Mesodermal cell (in vitro differentiated cells): ENCODE results near the gene PDXK.

Experiments
- H3K27ac ChIP-seq: 2 replicates; pipeline ENCODE4 v1.7.0; 2013; ENCODE audit warnings: mild to moderate bottlenecking, low read depth, low read length, moderate library complexity; ENCODE audit not compliant: severe bottlenecking
- H3K36me3 ChIP-seq: 2 replicates; pipeline ENCODE4 v1.7.1; 2013; ENCODE audit warnings: mild to moderate bottlenecking, low read length, moderate library complexity; ENCODE audit not compliant: control insufficient read depth, insufficient read depth
- H3K4me1 ChIP-seq: one replicate; pipeline ENCODE4 v1.7.1; 2013; ENCODE audit warnings: mild to moderate bottlenecking, low read length; ENCODE audit not compliant: insufficient read depth, control insufficient read depth, poor library complexity, severe bottlenecking
- H3K4me3 ChIP-seq: 2 replicates; pipeline ENCODE4 v1.7.0; 2013; ENCODE audit warnings: low read length, control low read depth, mild to moderate bottlenecking; ENCODE audit not compliant: insufficient read depth, poor library complexity, severe bottlenecking; ENCODE audit errors: extremely low read depth
- H3K9me3 ChIP-seq: 2 replicates; pipeline ENCODE4 v1.7.1; 2013; ENCODE audit warnings: mild to moderate bottlenecking, low read length, moderate library complexity; ENCODE audit not compliant: control insufficient read depth
- WGBS, 2 experiments: methylation state at CpG; one replicate each; pipeline ENCODE4 v1.1.5; 2013; ENCODE audit warnings: missing lambda C conversion rate in 2 of 2; ENCODE audit not compliant: insufficient coverage in 2 of 2; 5-methylcytosine and 5-hydroxymethylcytosine counted together

Gene PDXK

GRCh38 chr21:43775795-43776430, 57.0 kb downstream of the PDXK start, which contains the start of gene CSTB:
Gene CSTB (minus strand): TSS chr21:43776308. CDS start chr21:43776269, 39 bp downstream.
- Histone ChIP-seq H3K4me1 (peaks cover 4% of the 10 kb centered on the region), H3K36me3 (peaks cover 25% of the 10 kb centered on the region), H3K9me3 (no peaks in the 10 kb centered on the region), H3K4me3 (peak within 1 kb of the TSS; percentile 89), H3K27ac (peak within 1 kb of the TSS; percentile 80)
- 1% methylated on average over 45 to 71 of the region's 71 CpGs for WGBS, 2 experiments

- Histone ChIP-seq H3K36me3 (peaks cover 18% of the 10 kb centered on the region), H3K27ac (no peak overlapping the region), H3K4me1 (peaks cover 4% of the 10 kb centered on the region), H3K4me3 (no peak overlapping the region), H3K9me3 (no peaks in the 10 kb centered on the region)
- 96 to 100% methylated on average over 1 to 3 of the region's 5 CpGs for WGBS, 2 experiments
Measured at GRCh38 chr21:43777953-43778352, 59.0 kb downstream of the PDXK start.

- H3K36me3 ChIP-seq, result peaks cover 10% of the 10 kb centered on the region
- H3K9me3 ChIP-seq, result no peaks in the 10 kb centered on the region
- no peak overlapping the region for H3K4me3 ChIP-seq
- peaks cover 4% of the 10 kb centered on the region for H3K4me1 ChIP-seq
- no peak overlapping the region for H3K27ac ChIP-seq
- 62 to 75% methylated on average over 16 to 17 of the region's 20 CpGs for WGBS, 2 experiments
Measured at GRCh38 chr21:43778469-43779335, 59.8 kb downstream of the PDXK start.

- 90 to 100% methylated on average over 4 to 5 of the region's 5 CpGs for WGBS, 2 experiments
- H3K9me3 ChIP-seq, result no peaks in the 10 kb centered on the region
- no peak overlapping the region for H3K4me3 ChIP-seq
- peaks cover under 1% of the 10 kb centered on the region for H3K36me3 ChIP-seq
- H3K4me1 ChIP-seq, result peaks cover 4% of the 10 kb centered on the region
- H3K27ac ChIP-seq, result no peak overlapping the region
Measured at GRCh38 chr21:43779660-43780059, 60.7 kb downstream of the PDXK start.

GRCh38 chr21:43781846-43782245, 62.9 kb downstream of the PDXK start:
- H3K4me1 ChIP-seq, result no peaks in the 10 kb centered on the region
- WGBS, 2 experiments, result 68 to 98% methylated on average over 4 to 6 of the region's 6 CpGs

GRCh38 chr21:43782431-43783097, 63.6 kb downstream of the PDXK start:
- 100% methylated on average over 1 of the region's 5 CpGs; no CpG with 5 or more reads in 1 of the 2 experiments for WGBS, 2 experiments
- H3K4me1 ChIP-seq, result no peaks in the 10 kb centered on the region
- no peaks in the 10 kb centered on the region for H3K36me3 ChIP-seq
- H3K27ac ChIP-seq, result no peak overlapping the region
- no peaks in the 10 kb centered on the region for H3K9me3 ChIP-seq
- H3K4me3 ChIP-seq, result no peak overlapping the region

More at GRCh38 chr21:43781846-43782245, 62.9 kb downstream of the PDXK start:
- no peak overlapping the region for H3K27ac ChIP-seq
- no peaks in the 10 kb centered on the region for H3K36me3 ChIP-seq
- no peak overlapping the region for H3K4me3 ChIP-seq
- H3K9me3 ChIP-seq, result no peaks in the 10 kb centered on the region

- H3K27ac ChIP-seq, result no peak overlapping the region
- H3K36me3 ChIP-seq, result no peaks in the 10 kb centered on the region
- H3K4me3 ChIP-seq, result no peak overlapping the region
- no peaks in the 10 kb centered on the region for H3K4me1 ChIP-seq
- 90 to 94% methylated on average over 15 to 17 of the region's 17 CpGs for WGBS, 2 experiments
- no peaks in the 10 kb centered on the region for H3K9me3 ChIP-seq
Measured at GRCh38 chr21:43783098-43783700, 64.3 kb downstream of the PDXK start.

GRCh38 chr21:43785134-43785533, 66.2 kb downstream of the PDXK start:
- WGBS, 2 experiments, result no CpG with 5 or more reads among the region's 3 CpGs
- no peaks in the 10 kb centered on the region for H3K36me3 ChIP-seq
- H3K27ac ChIP-seq, result no peak overlapping the region
- no peak overlapping the region for H3K4me3 ChIP-seq
- no peaks in the 10 kb centered on the region for H3K4me1 ChIP-seq
- no peaks in the 10 kb centered on the region for H3K9me3 ChIP-seq

GRCh38 chr21:43786300-43786806, 67.4 kb downstream of the PDXK start:
- H3K4me1 ChIP-seq, result peaks cover 5% of the 10 kb centered on the region
- no peaks in the 10 kb centered on the region for H3K9me3 ChIP-seq
- 91 to 94% methylated on average over 18 of the region's 18 CpGs for WGBS, 2 experiments
- H3K36me3 ChIP-seq, result peaks cover 6% of the 10 kb centered on the region
- no peak overlapping the region for H3K4me3 ChIP-seq
- H3K27ac ChIP-seq, result no peak overlapping the region

- Histone ChIP-seq H3K4me3 (no peak overlapping the region), H3K4me1 (peaks cover 5% of the 10 kb centered on the region), H3K27ac (no peak overlapping the region), H3K9me3 (no peaks in the 10 kb centered on the region), H3K36me3 (peaks cover 11% of the 10 kb centered on the region)
- WGBS, 2 experiments, result 96% methylated on average over 37 to 38 of the region's 38 CpGs
Measured at GRCh38 chr21:43786807-43787440, 68.0 kb downstream of the PDXK start.
